GM23338 (cell line): ENCODE measurements around the gene QSOX1.

Source experiments
- EZH2 ChIP-seq: fragments of 200-600 bp; sonication (generic); IDR thresholded peaks from one replicate; pipeline ENCODE4 v1.8.0; 2017; ENCODE audit warnings: antibody characterized with exemption, mild to moderate bottlenecking, low read depth; ENCODE audit not compliant: unreplicated experiment
- EZH2phosphoT487 ChIP-seq: fragments of 200-600 bp; sonication (generic); IDR thresholded peaks from one replicate; pipeline ENCODE4 v1.8.1; 2018; ENCODE audit warnings: antibody characterized with exemption; ENCODE audit not compliant: unreplicated experiment
- POLR2AphosphoS5 ChIP-seq: IDR thresholded peaks from 2 replicates; pipeline ENCODE4 v1.6.1; 2016; ENCODE audit warnings: antibody characterized with exemption, low read depth
- ZNF114 ChIP-seq: fragments of 250-450 bp; sonication (Bioruptor Pico); IDR thresholded peaks from 2 replicates; pipeline ENCODE4 v1.5.0; 2020; ENCODE audit warnings: mild to moderate bottlenecking, moderate library complexity
- TF ChIP-seq, protein P1 (sequence below), 2 experiments: fragments of 200-600 bp in 1 of 2; sonication (generic) in 1 of 2; conservative IDR thresholded peaks; 2 replicates each; pipeline versions ENCODE4 v1.5.1 to v1.6.1; 2016 to 2017; ENCODE audit warnings: antibody characterized with exemption in 2 of 2, low read depth in 2 of 2, mild to moderate bottlenecking in 2 of 2, moderate library complexity in 1 of 2
- TF ChIP-seq, protein P2 (sequence below): IDR thresholded peaks from one replicate; pipeline ENCODE4 v1.6.1; 2018; ENCODE audit warnings: antibody characterized with exemption; ENCODE audit not compliant: unreplicated experiment

- TF ChIP-seq, protein P1, sequence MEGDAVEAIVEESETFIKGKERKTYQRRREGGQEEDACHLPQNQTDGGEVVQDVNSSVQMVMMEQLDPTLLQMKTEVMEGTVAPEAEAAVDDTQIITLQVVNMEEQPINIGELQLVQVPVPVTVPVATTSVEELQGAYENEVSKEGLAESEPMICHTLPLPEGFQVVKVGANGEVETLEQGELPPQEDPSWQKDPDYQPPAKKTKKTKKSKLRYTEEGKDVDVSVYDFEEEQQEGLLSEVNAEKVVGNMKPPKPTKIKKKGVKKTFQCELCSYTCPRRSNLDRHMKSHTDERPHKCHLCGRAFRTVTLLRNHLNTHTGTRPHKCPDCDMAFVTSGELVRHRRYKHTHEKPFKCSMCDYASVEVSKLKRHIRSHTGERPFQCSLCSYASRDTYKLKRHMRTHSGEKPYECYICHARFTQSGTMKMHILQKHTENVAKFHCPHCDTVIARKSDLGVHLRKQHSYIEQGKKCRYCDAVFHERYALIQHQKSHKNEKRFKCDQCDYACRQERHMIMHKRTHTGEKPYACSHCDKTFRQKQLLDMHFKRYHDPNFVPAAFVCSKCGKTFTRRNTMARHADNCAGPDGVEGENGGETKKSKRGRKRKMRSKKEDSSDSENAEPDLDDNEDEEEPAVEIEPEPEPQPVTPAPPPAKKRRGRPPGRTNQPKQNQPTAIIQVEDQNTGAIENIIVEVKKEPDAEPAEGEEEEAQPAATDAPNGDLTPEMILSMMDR (conservative IDR thresholded peaks at IDR 0.05; ENCODE audit: low read depth in 2 of 2): no peak
- no peak for TF ChIP-seq EZH2
- TF ChIP-seq, protein P2, sequence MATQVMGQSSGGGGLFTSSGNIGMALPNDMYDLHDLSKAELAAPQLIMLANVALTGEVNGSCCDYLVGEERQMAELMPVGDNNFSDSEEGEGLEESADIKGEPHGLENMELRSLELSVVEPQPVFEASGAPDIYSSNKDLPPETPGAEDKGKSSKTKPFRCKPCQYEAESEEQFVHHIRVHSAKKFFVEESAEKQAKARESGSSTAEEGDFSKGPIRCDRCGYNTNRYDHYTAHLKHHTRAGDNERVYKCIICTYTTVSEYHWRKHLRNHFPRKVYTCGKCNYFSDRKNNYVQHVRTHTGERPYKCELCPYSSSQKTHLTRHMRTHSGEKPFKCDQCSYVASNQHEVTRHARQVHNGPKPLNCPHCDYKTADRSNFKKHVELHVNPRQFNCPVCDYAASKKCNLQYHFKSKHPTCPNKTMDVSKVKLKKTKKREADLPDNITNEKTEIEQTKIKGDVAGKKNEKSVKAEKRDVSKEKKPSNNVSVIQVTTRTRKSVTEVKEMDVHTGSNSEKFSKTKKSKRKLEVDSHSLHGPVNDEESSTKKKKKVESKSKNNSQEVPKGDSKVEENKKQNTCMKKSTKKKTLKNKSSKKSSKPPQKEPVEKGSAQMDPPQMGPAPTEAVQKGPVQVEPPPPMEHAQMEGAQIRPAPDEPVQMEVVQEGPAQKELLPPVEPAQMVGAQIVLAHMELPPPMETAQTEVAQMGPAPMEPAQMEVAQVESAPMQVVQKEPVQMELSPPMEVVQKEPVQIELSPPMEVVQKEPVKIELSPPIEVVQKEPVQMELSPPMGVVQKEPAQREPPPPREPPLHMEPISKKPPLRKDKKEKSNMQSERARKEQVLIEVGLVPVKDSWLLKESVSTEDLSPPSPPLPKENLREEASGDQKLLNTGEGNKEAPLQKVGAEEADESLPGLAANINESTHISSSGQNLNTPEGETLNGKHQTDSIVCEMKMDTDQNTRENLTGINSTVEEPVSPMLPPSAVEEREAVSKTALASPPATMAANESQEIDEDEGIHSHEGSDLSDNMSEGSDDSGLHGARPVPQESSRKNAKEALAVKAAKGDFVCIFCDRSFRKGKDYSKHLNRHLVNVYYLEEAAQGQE: no peak
- no peak for TF ChIP-seq POLR2AphosphoS5
- no peak for TF ChIP-seq ZNF114
- no peak for TF ChIP-seq EZH2phosphoT487
These were observed 43.5 kb downstream of the QSOX1 start for GRCh38 chr1:180198196-180198595.
